NCI-H1436 treated with DMSO at 0.1 percent for 48 hours (cell line): ENCODE measurements around the gene ANTXR2.
"Not testable (repeated sequence)": the region's sequence is repeated elsewhere in the genome, so short reads cannot be mapped to it uniquely, and the experiment has no call there.

Experiments
- DNase-seq: peaks from one replicate; lab custom pipeline; 2025; lab: John Stamatoyannopoulos, UW

Gene ANTXR2

GRCh38 chr4:79915246-79915645 lies 157.8 kb downstream of the ANTXR2 start:
- DNase-seq: no peak

GRCh38 chr4:79913581-79913980 lies 159.4 kb downstream of the ANTXR2 start:
- no peak for DNase-seq

- DNase-seq: no peak
Observed at GRCh38 chr4:79907001-79907400, 166.0 kb downstream of the ANTXR2 start.

- no peak for DNase-seq
Observed at GRCh38 chr4:79906303-79906702, 166.7 kb downstream of the ANTXR2 start.

GRCh38 chr4:79905212-79905611 lies 167.8 kb downstream of the ANTXR2 start:
- no peak for DNase-seq

GRCh38 chr4:79904331-79904730 lies 168.7 kb downstream of the ANTXR2 start:
- no peak for DNase-seq

- DNase-seq: no peak
Observed at GRCh38 chr4:79900182-79900581, 172.8 kb downstream of the ANTXR2 start.

- DNase-seq: no peak
Observed at GRCh38 chr4:79899481-79899880, 173.5 kb downstream of the ANTXR2 start.

- no peak for DNase-seq
Observed at GRCh38 chr4:79898055-79898454, 175.0 kb downstream of the ANTXR2 start.

- DNase-seq: no peak
Observed at GRCh38 chr4:79897174-79897573, 175.9 kb downstream of the ANTXR2 start.

- no peak for DNase-seq
Observed at GRCh38 chr4:79893456-79893855, 179.6 kb downstream of the ANTXR2 start.

- not testable (repeated sequence) for DNase-seq
Observed at GRCh38 chr4:79889026-79889425, 184.0 kb downstream of the ANTXR2 start.

GRCh38 chr4:79886557-79886956 lies 186.5 kb downstream of the ANTXR2 start:
- no peak for DNase-seq

GRCh38 chr4:79886021-79886420 lies 187.0 kb downstream of the ANTXR2 start:
- DNase-seq: no peak

GRCh38 chr4:79883290-79883689 lies 189.7 kb downstream of the ANTXR2 start:
- no peak for DNase-seq

GRCh38 chr4:79882806-79883205 lies 190.2 kb downstream of the ANTXR2 start:
- no peak for DNase-seq

GRCh38 chr4:79881407-79881806 lies 191.6 kb downstream of the ANTXR2 start:
- DNase-seq: no peak

- DNase-seq: no peak
Observed at GRCh38 chr4:79877511-79877910, 195.5 kb downstream of the ANTXR2 start.

- DNase-seq: no peak
Observed at GRCh38 chr4:79875344-79875899, 197.6 kb downstream of the ANTXR2 start.

- DNase-seq: no peak
Observed at GRCh38 chr4:79874197-79874596, 198.8 kb downstream of the ANTXR2 start.

- DNase-seq: no peak
Observed at GRCh38 chr4:79872738-79873137, 200.3 kb downstream of the ANTXR2 start.

- DNase-seq: no peak
Observed at GRCh38 chr4:79871961-79872360, 201.1 kb downstream of the ANTXR2 start.

- DNase-seq: no peak
Observed at GRCh38 chr4:79869597-79870237, 203.3 kb downstream of the ANTXR2 start.

GRCh38 chr4:79865201-79865597 lies 207.8 kb downstream of the ANTXR2 start:
- DNase-seq: no peak
